A549 (cell line): Measurements from ENCODE around the gene SLC28A1. TPM values are rescaled to one million over a fixed set of nuclear protein-coding genes. Genes with fewer than 3 reads are reported as not detected.

Source experiments
- ATAC-seq, 2 experiments: fragments of 200-7000 bp in 1 of 2; fragments of >200 bp in 1 of 2; cut with Nextera tagmentation in 1 of 2; cut with Tn5 transposase in 1 of 2; 3 replicates each; pipeline versions ENCODE4 v1.8.0 to v1.9.1; 2018 to 2020; ENCODE audit warnings: mild to moderate bottlenecking in 1 of 2, moderate library complexity in 1 of 2
- CTCF ChIA-PET: fragments of 300-600 bp; sonication (Branson Sonifier 250); formaldehyde crosslinking; extraction: SDS; loops from one replicate; lab custom pipeline; 2021; ENCODE audit warnings: antibody characterized with exemption, inconsistent platforms; lab: Yijun Ruan, JAX
- POLR2A ChIA-PET: fragments of 350-600 bp; formaldehyde crosslinking; extraction: SDS; loops from one replicate; lab custom pipeline; 2021; ENCODE audit warnings: antibody characterized with exemption, inconsistent platforms; lab: Yijun Ruan, JAX
- DNase-seq, 2 experiments: peaks; one replicate each; pipeline versions ENCODE4 v3.0.0 to v3.0.0-alpha.2; 2011 to 2016; ENCODE audit warnings: low read depth in 1 of 2, low spot score in 1 of 2
- FAIRE-seq: peaks from 2 replicates; lab custom pipeline; 2011; peaks lifted over from hg19 to GRCh38; lab: Jason Lieb, UNC
- H3K27ac ChIP-seq, 2 experiments: fragments of >200 bp; sonication (Bioruptor Twin); formaldehyde crosslinking; 3 replicates each; pipeline ENCODE4 v1.5.1; 2016 to 2017
- H3K4me1 ChIP-seq: fragments of >200 bp; sonication (Bioruptor Twin); formaldehyde crosslinking; 3 replicates; pipeline ENCODE4 v1.6.1; 2016
- H3K4me2 ChIP-seq: fragments of >200 bp; sonication (Bioruptor Twin); formaldehyde crosslinking; 3 replicates; pipeline ENCODE4 v1.6.1; 2016
- H3K4me3 ChIP-seq: fragments of >200 bp; sonication (Bioruptor Twin); formaldehyde crosslinking; 3 replicates; pipeline ENCODE4 v1.5.1; 2016
- H3K9me3 ChIP-seq: fragments of >200 bp; sonication (Bioruptor Twin); formaldehyde crosslinking; 3 replicates; pipeline ENCODE4 v1.6.1; 2016
- CBX2 ChIP-seq: fragments of 200-600 bp; sonication (generic); IDR thresholded peaks from 2 replicates; pipeline ENCODE4 v1.6.1; 2016; ENCODE audit warnings: low read depth, mild to moderate bottlenecking, borderline replicate concordance
- EHMT2 ChIP-seq: fragments of 200-600 bp; sonication (generic); IDR thresholded peaks from 2 replicates; pipeline ENCODE4 v1.6.1; 2016; ENCODE audit warnings: antibody characterized with exemption, low read depth, mild to moderate bottlenecking, moderate library complexity
- EP300 ChIP-seq, 2 experiments: fragments of >200 bp; sonication (Bioruptor Twin); formaldehyde crosslinking; IDR thresholded peaks; 2 replicates in 1 of 2; 3 replicates in 1 of 2; pipeline ENCODE4 v1.6.1; 2016 to 2017
- ESRRA ChIP-seq: fragments of 150-350 bp; IDR thresholded peaks from 2 replicates; pipeline ENCODE4 v1.6.1; 2014; ENCODE audit warnings: mild to moderate bottlenecking, low read length, borderline replicate concordance
- FOSL2 ChIP-seq, 2 experiments: fragments of 450-650 bp in 1 of 2; fragments of >200 bp in 1 of 2; sonication (Bioruptor Twin) in 1 of 2; formaldehyde crosslinking; IDR thresholded peaks; 2 replicates each; pipeline versions ENCODE4 v1.5.0 to v1.6.1; 2016 to 2020; ENCODE audit warnings: mild to moderate bottlenecking in 1 of 2, moderate library complexity in 1 of 2
- FOXS1 ChIP-seq: fragments of 250-450 bp; sonication (Bioruptor Pico); IDR thresholded peaks from 2 replicates; pipeline ENCODE4 v1.5.0; 2020; ENCODE audit warnings: mild to moderate bottlenecking, moderate library complexity
- GATA3 ChIP-seq: IDR thresholded peaks from 2 replicates; pipeline ENCODE4 v1.6.1; 2012; ENCODE audit warnings: borderline replicate concordance
- HOXB5 ChIP-seq: fragments of 250-450 bp; sonication (Bioruptor Pico); IDR thresholded peaks from 2 replicates; pipeline ENCODE4 v1.5.0; 2020; ENCODE audit warnings: mild to moderate bottlenecking, moderate library complexity
- JUN ChIP-seq, 2 experiments: fragments of >200 bp; sonication (Bioruptor Twin); formaldehyde crosslinking; IDR thresholded peaks; 2 replicates in 1 of 2; 3 replicates in 1 of 2; pipeline ENCODE4 v1.6.1; 2016 to 2017
- JUNB ChIP-seq: fragments of >200 bp; sonication (Bioruptor Twin); formaldehyde crosslinking; IDR thresholded peaks from 2 replicates; pipeline ENCODE4 v1.6.1; 2016
- KDM1A ChIP-seq: fragments of 200-600 bp; sonication (generic); IDR thresholded peaks from 2 replicates; pipeline ENCODE4 v1.6.1; 2016; ENCODE audit warnings: low read depth, mild to moderate bottlenecking
- MAFK ChIP-seq: fragments of 450-650 bp; IDR thresholded peaks from 2 replicates; pipeline ENCODE4 v1.6.1; 2014; ENCODE audit not compliant: partially characterized antibody
- MYC ChIP-seq: IDR thresholded peaks from 2 replicates; pipeline ENCODE4 v1.6.1; 2012; ENCODE audit warnings: mild to moderate bottlenecking, inconsistent platforms, low read length, improper control_type of control experiment, borderline replicate concordance
- NFE2L2 ChIP-seq: fragments of 150-350 bp; conservative IDR thresholded peaks from 2 replicates; pipeline ENCODE4 v1.6.1; 2014; ENCODE audit warnings: low read length
- POLR2AphosphoS2 ChIP-seq: conservative IDR thresholded peaks from 2 replicates; pipeline ENCODE4 v1.6.1; 2012; ENCODE audit warnings: low read length, improper control_type of control experiment, inconsistent platforms
- RAD21 ChIP-seq, 2 experiments: fragments of >200 bp in 1 of 2; sonication (Bioruptor Twin) in 1 of 2; formaldehyde crosslinking in 1 of 2; IDR thresholded peaks in 1 of 2; conservative IDR thresholded peaks in 1 of 2; 2 replicates in 1 of 2; 3 replicates in 1 of 2; pipeline ENCODE4 v1.6.1; 2012 to 2018; ENCODE audit warnings: inconsistent platforms in 1 of 2
- RCOR1 ChIP-seq: fragments of 150-350 bp; IDR thresholded peaks from 2 replicates; pipeline ENCODE4 v1.6.1; 2014; ENCODE audit warnings: antibody characterized with exemption, low read length, low read depth
- SMC3 ChIP-seq: fragments of >200 bp; sonication (Bioruptor Twin); formaldehyde crosslinking; IDR thresholded peaks from 3 replicates; pipeline ENCODE4 v1.6.1; 2018; ENCODE audit warnings: inconsistent platforms
- TFCP2L1 ChIP-seq: fragments of 250-450 bp; sonication (Bioruptor Pico); IDR thresholded peaks from 2 replicates; pipeline ENCODE4 v1.5.0; 2021; ENCODE audit warnings: mild to moderate bottlenecking
- TP53 ChIP-seq: fragments of 250-450 bp; sonication (Bioruptor Pico); IDR thresholded peaks from 2 replicates; pipeline ENCODE4 v1.5.0; 2021; ENCODE audit warnings: mild to moderate bottlenecking, moderate library complexity
- ZFP36 ChIP-seq: fragments of 450-650 bp; IDR thresholded peaks from 2 replicates; pipeline ENCODE4 v1.6.1; 2014; ENCODE audit warnings: borderline replicate concordance; ENCODE audit not compliant: partially characterized antibody
- WGBS: methylation state at CpG from one replicate; pipeline ENCODE4 v1.1.6; 2017; ENCODE audit errors: missing lambda C conversion rate; 5-methylcytosine and 5-hydroxymethylcytosine counted together
- polyA plus RNA-seq, 4 experiments: library from polyadenylated mRNA; depleted of rRNA in 3 of 4; stranded (reverse); fragments of >200 nt; fragmentation: RNase III in 1 of 4; extraction: RNeasy Plus Mini Kit Qiagen cat#74134 plus additional on column Dnase treatment in 1 of 4; gene quantifications; 2 replicates in 3 of 4; 3 replicates in 1 of 4; pipeline ENCODE4 v1.2.3, GENCODE V29; 2011 to 2017
- TF ChIP-seq, protein P1 (sequence below): fragments of 150-350 bp; IDR thresholded peaks from 2 replicates; pipeline ENCODE4 v1.6.1; 2014; ENCODE audit warnings: low read depth, mild to moderate bottlenecking, low read length
- TF ChIP-seq, protein P2 (sequence below): fragments of 200-600 bp; sonication (generic); IDR thresholded peaks from 2 replicates; pipeline ENCODE4 v1.6.1; 2016; ENCODE audit warnings: antibody characterized with exemption, mild to moderate bottlenecking, moderate library complexity
- TF ChIP-seq, protein P3 (sequence below): fragments of >200 bp; sonication (Bioruptor Twin); formaldehyde crosslinking; IDR thresholded peaks from 2 replicates; pipeline ENCODE4 v1.6.1; 2016
- TF ChIP-seq, protein P4 (sequence below): fragments of >200 bp; sonication (Bioruptor Twin); formaldehyde crosslinking; IDR thresholded peaks from 3 replicates; pipeline ENCODE4 v1.5.1; 2016
- TF ChIP-seq, protein P5 (sequence below): fragments of 250-450 bp; sonication (Bioruptor Pico); IDR thresholded peaks from 2 replicates; pipeline ENCODE4 v1.5.0; 2020; ENCODE audit warnings: low read depth, mild to moderate bottlenecking, moderate library complexity
- TF ChIP-seq, protein P6 (sequence below): fragments of >200 bp; sonication (Bioruptor Twin); formaldehyde crosslinking; IDR thresholded peaks from 3 replicates; pipeline ENCODE4 v1.6.1; 2016

Gene SLC28A1
- polyA plus RNA-seq, 2 of the 4 experiments (the other 2 are of a cell fraction): 0.06 to 0.13 TPM

DNA sequence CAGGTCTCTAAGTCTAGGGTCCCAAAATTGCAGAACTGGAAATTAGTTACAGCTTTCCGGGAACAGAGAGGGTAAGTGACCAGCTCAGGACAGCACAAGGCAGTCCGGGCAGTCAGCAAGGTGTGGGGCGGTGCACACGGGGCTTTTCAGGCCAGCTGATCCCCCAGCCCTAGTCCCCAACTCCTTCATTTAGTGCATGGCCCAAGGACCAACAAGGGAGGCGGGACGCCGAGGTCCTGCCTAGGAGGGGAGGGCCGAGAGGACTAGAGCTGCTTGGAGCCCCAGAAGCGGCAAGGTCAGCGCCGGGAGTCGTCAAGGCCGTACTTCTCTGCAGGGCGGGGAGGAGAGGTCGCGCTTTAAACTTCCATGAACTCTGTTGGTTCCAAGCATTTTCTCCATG lies 95.2 kb downstream of the SLC28A1 start:
- peak in 1 of 2 experiments; percentile 2; a peak in 3 of 6 replicates for ATAC-seq
- CTCF ChIA-PET: interaction anchor here (0.7 to 6.2 kb wide), 10 partner anchors 9 to 381 kb away, joined by 3 to 80 read pairs (median 8); no protein-coding TSS in a partner anchor
- POLR2A ChIA-PET: interaction anchor here (0.8 to 1.5 kb wide), 4 partner anchors 25 to 264 kb away, joined by 3 to 5 read pairs (median 4); partner anchors contain the start of gene SEC11A

DNA sequence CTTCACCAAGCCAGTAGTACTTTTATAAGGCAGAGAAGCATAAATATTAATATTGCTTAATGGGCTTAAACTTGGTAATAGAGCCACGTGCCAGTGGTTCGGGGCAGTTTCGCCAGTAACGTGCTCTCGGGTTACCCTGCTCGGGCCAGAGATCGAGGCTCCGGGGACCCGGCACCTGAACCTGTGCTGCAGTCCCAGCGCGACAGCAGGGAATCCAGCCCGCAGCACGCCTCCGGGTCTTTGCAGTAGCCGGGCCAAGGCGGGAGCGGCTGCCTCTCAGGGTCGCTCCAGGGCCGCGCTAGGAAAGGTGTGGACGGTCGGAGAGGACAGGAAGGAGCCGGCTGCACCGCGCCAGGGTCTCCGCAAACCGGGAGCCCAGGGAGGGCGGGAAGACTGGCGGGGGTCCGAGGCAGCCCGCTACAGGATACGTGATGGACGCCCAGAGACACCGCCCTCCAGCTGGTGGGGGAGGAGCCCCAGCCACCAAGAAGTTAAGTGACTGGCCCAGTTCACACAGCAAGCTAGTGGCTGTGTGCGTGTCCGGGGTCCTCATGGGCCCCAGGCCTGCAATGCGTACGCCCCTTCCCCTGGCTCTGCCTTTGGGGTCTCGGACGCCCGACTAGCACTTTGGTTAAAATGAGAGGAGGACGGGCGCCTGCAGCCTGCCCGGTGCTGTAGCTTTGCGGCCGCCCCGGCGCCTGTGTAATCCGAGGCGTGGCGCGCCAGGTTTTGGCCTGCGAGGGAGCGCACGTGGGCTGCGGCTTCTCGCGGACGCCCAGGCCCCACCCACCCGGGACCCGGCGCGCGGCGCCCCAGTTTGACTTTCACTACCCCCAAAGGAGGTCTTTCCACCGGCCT lies 96.0 kb downstream of the SLC28A1 start:
- peak; percentile 79 to 86 for ATAC-seq
- POLR2A ChIA-PET: interaction anchor here (0.6 to 4.2 kb wide), 13 partner anchors 11 to 392 kb away, joined by 3 to 50 read pairs (median 4); no protein-coding TSS in a partner anchor
- H3K4me2 ChIP-seq: peak overlapping the region; percentile 86
- WGBS: under 1% methylated on average over 54 of the region's 66 CpGs
- peak overlapping the region; percentile 91 for H3K4me3 ChIP-seq
- H3K9me3 ChIP-seq: no peaks in the 10 kb centered on the region
- peak; percentile 93 to 96 for DNase-seq
- FAIRE-seq: no peak
- H3K4me1 ChIP-seq: peaks cover 31% of the 10 kb centered on the region
- peak overlapping the region; percentile 97 to 98 for H3K27ac ChIP-seq
- CTCF ChIA-PET: interaction anchor here (0.7 to 6.2 kb wide), 21 partner anchors 10 to 382 kb away, joined by 3 to 80 read pairs (median 4); no protein-coding TSS in a partner anchor
- TF ChIP-seq, protein P1, sequence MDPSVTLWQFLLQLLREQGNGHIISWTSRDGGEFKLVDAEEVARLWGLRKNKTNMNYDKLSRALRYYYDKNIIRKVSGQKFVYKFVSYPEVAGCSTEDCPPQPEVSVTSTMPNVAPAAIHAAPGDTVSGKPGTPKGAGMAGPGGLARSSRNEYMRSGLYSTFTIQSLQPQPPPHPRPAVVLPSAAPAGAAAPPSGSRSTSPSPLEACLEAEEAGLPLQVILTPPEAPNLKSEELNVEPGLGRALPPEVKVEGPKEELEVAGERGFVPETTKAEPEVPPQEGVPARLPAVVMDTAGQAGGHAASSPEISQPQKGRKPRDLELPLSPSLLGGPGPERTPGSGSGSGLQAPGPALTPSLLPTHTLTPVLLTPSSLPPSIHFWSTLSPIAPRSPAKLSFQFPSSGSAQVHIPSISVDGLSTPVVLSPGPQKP: no peak
- TF ChIP-seq, protein P2, sequence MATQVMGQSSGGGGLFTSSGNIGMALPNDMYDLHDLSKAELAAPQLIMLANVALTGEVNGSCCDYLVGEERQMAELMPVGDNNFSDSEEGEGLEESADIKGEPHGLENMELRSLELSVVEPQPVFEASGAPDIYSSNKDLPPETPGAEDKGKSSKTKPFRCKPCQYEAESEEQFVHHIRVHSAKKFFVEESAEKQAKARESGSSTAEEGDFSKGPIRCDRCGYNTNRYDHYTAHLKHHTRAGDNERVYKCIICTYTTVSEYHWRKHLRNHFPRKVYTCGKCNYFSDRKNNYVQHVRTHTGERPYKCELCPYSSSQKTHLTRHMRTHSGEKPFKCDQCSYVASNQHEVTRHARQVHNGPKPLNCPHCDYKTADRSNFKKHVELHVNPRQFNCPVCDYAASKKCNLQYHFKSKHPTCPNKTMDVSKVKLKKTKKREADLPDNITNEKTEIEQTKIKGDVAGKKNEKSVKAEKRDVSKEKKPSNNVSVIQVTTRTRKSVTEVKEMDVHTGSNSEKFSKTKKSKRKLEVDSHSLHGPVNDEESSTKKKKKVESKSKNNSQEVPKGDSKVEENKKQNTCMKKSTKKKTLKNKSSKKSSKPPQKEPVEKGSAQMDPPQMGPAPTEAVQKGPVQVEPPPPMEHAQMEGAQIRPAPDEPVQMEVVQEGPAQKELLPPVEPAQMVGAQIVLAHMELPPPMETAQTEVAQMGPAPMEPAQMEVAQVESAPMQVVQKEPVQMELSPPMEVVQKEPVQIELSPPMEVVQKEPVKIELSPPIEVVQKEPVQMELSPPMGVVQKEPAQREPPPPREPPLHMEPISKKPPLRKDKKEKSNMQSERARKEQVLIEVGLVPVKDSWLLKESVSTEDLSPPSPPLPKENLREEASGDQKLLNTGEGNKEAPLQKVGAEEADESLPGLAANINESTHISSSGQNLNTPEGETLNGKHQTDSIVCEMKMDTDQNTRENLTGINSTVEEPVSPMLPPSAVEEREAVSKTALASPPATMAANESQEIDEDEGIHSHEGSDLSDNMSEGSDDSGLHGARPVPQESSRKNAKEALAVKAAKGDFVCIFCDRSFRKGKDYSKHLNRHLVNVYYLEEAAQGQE: no peak
- TF ChIP-seq, protein P3, sequence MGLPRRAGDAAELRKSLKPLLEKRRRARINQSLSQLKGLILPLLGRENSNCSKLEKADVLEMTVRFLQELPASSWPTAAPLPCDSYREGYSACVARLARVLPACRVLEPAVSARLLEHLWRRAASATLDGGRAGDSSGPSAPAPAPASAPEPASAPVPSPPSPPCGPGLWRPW: no peak
- TF ChIP-seq SMC3 (no peak; the same call in 2 of the 3 replicates), CBX2 (no peak), GATA3 (no peak), ZFP36 (no peak), EP300 (IDR thresholded peaks at IDR 0.05) (peak in 1 of 2 experiments; percentile 44; a peak in 1 of 5 replicates), EHMT2 (no peak), TFCP2L1 (CRISPR knock-in tag) (no peak; the same call in 1 of the 2 replicates), FOXS1 (CRISPR knock-in tag) (no peak), ESRRA (no peak; the same call in 1 of the 2 replicates), HOXB5 (CRISPR knock-in tag) (0 out of 2 replicates have a peak, but pooled peaks have one; percentile 45)
- TF ChIP-seq, protein P4, sequence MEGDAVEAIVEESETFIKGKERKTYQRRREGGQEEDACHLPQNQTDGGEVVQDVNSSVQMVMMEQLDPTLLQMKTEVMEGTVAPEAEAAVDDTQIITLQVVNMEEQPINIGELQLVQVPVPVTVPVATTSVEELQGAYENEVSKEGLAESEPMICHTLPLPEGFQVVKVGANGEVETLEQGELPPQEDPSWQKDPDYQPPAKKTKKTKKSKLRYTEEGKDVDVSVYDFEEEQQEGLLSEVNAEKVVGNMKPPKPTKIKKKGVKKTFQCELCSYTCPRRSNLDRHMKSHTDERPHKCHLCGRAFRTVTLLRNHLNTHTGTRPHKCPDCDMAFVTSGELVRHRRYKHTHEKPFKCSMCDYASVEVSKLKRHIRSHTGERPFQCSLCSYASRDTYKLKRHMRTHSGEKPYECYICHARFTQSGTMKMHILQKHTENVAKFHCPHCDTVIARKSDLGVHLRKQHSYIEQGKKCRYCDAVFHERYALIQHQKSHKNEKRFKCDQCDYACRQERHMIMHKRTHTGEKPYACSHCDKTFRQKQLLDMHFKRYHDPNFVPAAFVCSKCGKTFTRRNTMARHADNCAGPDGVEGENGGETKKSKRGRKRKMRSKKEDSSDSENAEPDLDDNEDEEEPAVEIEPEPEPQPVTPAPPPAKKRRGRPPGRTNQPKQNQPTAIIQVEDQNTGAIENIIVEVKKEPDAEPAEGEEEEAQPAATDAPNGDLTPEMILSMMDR: no peak
- TF ChIP-seq, protein P5, sequence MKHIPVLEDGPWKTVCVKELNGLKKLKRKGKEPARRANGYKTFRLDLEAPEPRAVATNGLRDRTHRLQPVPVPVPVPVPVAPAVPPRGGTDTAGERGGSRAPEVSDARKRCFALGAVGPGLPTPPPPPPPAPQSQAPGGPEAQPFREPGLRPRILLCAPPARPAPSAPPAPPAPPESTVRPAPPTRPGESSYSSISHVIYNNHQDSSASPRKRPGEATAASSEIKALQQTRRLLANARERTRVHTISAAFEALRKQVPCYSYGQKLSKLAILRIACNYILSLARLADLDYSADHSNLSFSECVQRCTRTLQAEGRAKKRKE (CRISPR knock-in tag): 0 out of 2 replicates have a peak, but pooled peaks have one; percentile 35

More for the DNA sequence above, 95.2 kb downstream of the SLC28A1 start:
- DNase-seq: peak in 1 of 2 experiments; percentile 38
- Histone ChIP-seq H3K27ac (peak overlapping the region; percentile 97 to 98), H3K4me1 (peaks cover 23% of the 10 kb centered on the region), H3K9me3 (no peaks in the 10 kb centered on the region), H3K4me2 (peak overlapping the region; percentile 86), H3K4me3 (peak overlapping the region; percentile 91)
- no peak for TF ChIP-seq EHMT2
- no peak for TF ChIP-seq NFE2L2
- no peak for TF ChIP-seq RAD21 (conservative IDR thresholded peaks at IDR 0.05 in 1 of 2, IDR thresholded peaks at IDR 0.05 in 1 of 2)
- no peak for TF ChIP-seq MAFK
- TF ChIP-seq JUN (IDR thresholded peaks at IDR 0.05): no peak
- no peak for TF ChIP-seq JUNB
- TF ChIP-seq MYC: no peak
- TF ChIP-seq, protein P1: no peak
- no peak for TF ChIP-seq TP53 (CRISPR knock-in tag)
- no peak for TF ChIP-seq KDM1A
- no peak for TF ChIP-seq FOSL2 (IDR thresholded peaks at IDR 0.05)
- no peak for TF ChIP-seq FOSL2 (CRISPR knock-in tag; IDR thresholded peaks at IDR 0.05)
- TF ChIP-seq, protein P6, sequence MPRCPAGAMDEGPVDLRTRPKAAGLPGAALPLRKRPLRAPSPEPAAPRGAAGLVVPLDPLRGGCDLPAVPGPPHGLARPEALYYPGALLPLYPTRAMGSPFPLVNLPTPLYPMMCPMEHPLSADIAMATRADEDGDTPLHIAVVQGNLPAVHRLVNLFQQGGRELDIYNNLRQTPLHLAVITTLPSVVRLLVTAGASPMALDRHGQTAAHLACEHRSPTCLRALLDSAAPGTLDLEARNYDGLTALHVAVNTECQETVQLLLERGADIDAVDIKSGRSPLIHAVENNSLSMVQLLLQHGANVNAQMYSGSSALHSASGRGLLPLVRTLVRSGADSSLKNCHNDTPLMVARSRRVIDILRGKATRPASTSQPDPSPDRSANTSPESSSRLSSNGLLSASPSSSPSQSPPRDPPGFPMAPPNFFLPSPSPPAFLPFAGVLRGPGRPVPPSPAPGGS: no peak
- TF ChIP-seq TFCP2L1 (CRISPR knock-in tag): no peak
- TF ChIP-seq POLR2AphosphoS2: no peak
- TF ChIP-seq RCOR1: no peak
- FAIRE-seq: no peak
- 44% methylated on average over 16 of the region's 16 CpGs for WGBS
